Mesothelial cell of epicardium (in vitro differentiated cells): ENCODE results near the gene MVB12B. TPM values are rescaled to one million over a fixed set of nuclear protein-coding genes. Genes with fewer than 3 reads are reported as not detected.

Experiments
- DNase-seq, 2 experiments: peaks; one replicate each; pipeline ENCODE4 v3.0.0; 2021; ENCODE audit warnings: low spot score in 2 of 2; ENCODE audit not compliant: unreplicated experiment in 2 of 2
- H3K27ac Mint-ChIP-seq: 2 replicates; pipeline ENCODE4 v1.8.0; 2021; ENCODE audit warnings: mixed read lengths
- H3K27me3 Mint-ChIP-seq: 2 replicates; pipeline ENCODE4 v1.8.0; 2021; ENCODE audit warnings: low read depth, mixed read lengths
- H3K36me3 Mint-ChIP-seq: 2 replicates; pipeline ENCODE4 v1.8.0; 2021; ENCODE audit warnings: mixed read lengths
- H3K4me1 Mint-ChIP-seq: 2 replicates; pipeline ENCODE4 v1.8.0; 2021; ENCODE audit warnings: mixed read lengths
- H3K4me3 Mint-ChIP-seq: 2 replicates; pipeline ENCODE4 v1.8.0; 2021; ENCODE audit warnings: mild to moderate bottlenecking, moderate library complexity, mixed read lengths
- H3K9me3 Mint-ChIP-seq: 2 replicates; pipeline ENCODE4 v1.8.0; 2021; ENCODE audit warnings: mixed read lengths
- CTCF ChIP-seq: fragments of 200-600 bp; sonication (generic); IDR thresholded peaks from one replicate; pipeline ENCODE4 v1.5.0; 2021; ENCODE audit warnings: antibody characterized with exemption; ENCODE audit not compliant: unreplicated experiment
- total RNA-seq: library from RNA; stranded (reverse); gene quantifications from 3 replicates; pipeline ENCODE4 v1.2.1, GENCODE V29; 2021

MVB12B gene
- total RNA-seq, 1 donor from 2014 or later = 43.7 TPM

GRCh38 chr9:126461608-126462007, 135.0 kb downstream of the MVB12B start:
- Mint-ChIP-seq H3K27ac (no peak overlapping the region), H3K4me1 (no peaks in the 10 kb centered on the region), H3K9me3 (no peaks in the 10 kb centered on the region), H3K4me3 (no peak overlapping the region), H3K27me3 (no peaks in the 10 kb centered on the region), H3K36me3 (peaks cover 8% of the 10 kb centered on the region)
- TF ChIP-seq CTCF = no peak
- DNase-seq = no peak

- Mint-ChIP-seq H3K4me1 (no peaks in the 10 kb centered on the region), H3K27ac (no peak overlapping the region), H3K9me3 (no peaks in the 10 kb centered on the region), H3K36me3 (peaks cover 8% of the 10 kb centered on the region), H3K4me3 (no peak overlapping the region), H3K27me3 (no peaks in the 10 kb centered on the region)
- TF ChIP-seq CTCF = no peak
- DNase-seq = no peak
Observed at GRCh38 chr9:126462617-126463016, 136.0 kb downstream of the MVB12B start.

- Mint-ChIP-seq H3K4me3 (no peak overlapping the region), H3K36me3 (peaks cover 13% of the 10 kb centered on the region), H3K27me3 (no peaks in the 10 kb centered on the region), H3K4me1 (no peaks in the 10 kb centered on the region), H3K9me3 (no peaks in the 10 kb centered on the region), H3K27ac (no peak overlapping the region)
- no peak for TF ChIP-seq CTCF
- DNase-seq = no peak
Observed at GRCh38 chr9:126463426-126463825, 136.8 kb downstream of the MVB12B start.

- H3K27me3 Mint-ChIP-seq = no peaks in the 10 kb centered on the region
- no peak for TF ChIP-seq CTCF
- H3K27ac Mint-ChIP-seq = no peak overlapping the region
- H3K36me3 Mint-ChIP-seq = peaks cover 17% of the 10 kb centered on the region
- no peak for DNase-seq
- no peaks in the 10 kb centered on the region for H3K4me1 Mint-ChIP-seq
- no peak overlapping the region for H3K4me3 Mint-ChIP-seq
- H3K9me3 Mint-ChIP-seq = no peaks in the 10 kb centered on the region
Observed at GRCh38 chr9:126464694-126465441, 138.2 kb downstream of the MVB12B start.

GRCh38 chr9:126465977-126466376, 139.3 kb downstream of the MVB12B start:
- Mint-ChIP-seq H3K27ac (no peak overlapping the region), H3K4me3 (no peak overlapping the region), H3K27me3 (no peaks in the 10 kb centered on the region), H3K9me3 (no peaks in the 10 kb centered on the region), H3K4me1 (peaks cover 2% of the 10 kb centered on the region), H3K36me3 (peaks cover 18% of the 10 kb centered on the region)
- no peak for DNase-seq
- no peak for TF ChIP-seq CTCF
